HG03045 (cell line): ENCODE results near the gene PHF1.

Experiments used
- ATAC-seq: cut with Tn5 transposase; IDR thresholded peaks from one replicate; pipeline ENCODE4 v1.9.1; 2021; ENCODE audit warnings: mild to moderate bottlenecking, moderate library complexity; ENCODE audit not compliant: unreplicated experiment

PHF1 gene

DNA sequence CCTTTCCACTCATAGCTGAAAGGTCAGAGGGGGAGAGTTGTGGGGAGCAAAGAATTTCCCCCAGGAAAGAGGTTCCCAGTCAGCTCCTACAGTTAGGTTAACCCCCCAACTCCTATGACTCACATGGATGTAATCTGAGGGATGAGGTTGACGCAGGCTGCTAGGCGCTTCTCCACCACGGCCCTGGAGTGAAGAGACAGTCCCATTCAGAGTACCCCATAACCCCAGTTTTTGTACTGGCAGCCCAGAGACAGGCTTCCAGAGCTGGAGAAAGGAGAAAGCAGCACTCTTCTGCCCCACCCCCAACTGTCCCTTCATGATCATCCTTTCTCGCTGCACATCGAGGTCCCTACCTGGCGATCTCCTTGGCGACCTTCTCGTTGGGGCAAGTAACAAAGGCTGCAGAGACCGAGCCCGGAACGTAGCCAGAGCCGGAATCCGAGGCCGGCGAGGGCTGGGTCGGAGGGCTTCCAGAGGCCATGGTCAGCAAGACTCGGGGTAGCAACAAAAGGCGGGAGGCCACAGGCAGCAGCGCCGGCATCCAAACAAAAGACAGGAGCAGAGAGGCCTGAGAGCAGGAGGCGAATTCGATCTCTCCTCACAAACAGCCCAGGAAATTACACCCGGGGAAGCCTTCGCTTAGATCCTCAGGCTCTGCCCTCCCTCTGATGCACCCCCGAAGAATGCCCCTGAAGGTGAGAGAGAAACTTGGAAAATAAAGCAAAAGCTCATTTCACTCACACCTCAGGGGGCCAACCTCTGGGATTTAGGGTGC is 6.5 kb downstream of the PHF1 start:
- no peak for ATAC-seq

DNA sequence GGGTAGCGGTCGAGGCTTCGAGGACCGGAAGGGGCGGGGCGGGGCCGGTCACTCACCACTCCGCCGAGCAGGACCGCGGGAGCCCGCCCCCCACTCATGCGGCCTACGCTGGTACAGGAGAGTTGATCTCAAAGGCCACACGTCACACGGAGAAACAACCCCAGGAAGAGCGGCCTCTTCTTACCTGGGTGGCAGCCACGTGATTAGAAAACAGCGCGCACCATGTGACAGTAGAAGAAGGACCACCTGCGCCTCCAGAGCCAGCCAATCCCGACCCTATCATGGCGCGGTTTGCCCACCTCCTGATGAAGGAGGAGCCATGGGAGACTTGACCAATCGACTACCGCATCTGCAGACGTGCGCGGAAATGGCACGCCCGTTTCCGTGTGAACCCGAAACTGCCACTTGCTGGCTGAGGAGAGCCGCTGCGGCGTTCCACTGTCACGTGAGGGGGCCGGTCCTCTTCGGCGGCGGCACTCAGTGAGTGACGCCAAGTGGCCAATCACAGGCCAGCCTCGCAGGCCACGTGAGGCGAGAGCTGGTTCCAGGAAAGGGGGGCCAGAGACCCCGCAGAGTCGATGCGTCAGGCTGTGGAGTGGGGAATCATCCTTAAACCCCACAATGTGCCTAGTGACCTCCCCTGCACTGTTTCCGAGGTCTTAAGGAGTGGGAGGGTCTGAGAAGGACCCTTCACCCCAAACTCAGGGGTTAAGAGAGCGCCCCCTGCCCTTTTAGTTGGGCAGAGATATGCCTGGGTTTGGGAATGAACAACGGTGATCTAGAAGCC is 7.3 kb downstream of the PHF1 start, which contains the start of gene CUTA:
Gene CUTA, minus strand, starts transcription at position 205 of the 787 bp plus-strand sequence. Its CDS starts 107 bp downstream, at position 98.
- ATAC-seq, result peak; percentile 79

DNA sequence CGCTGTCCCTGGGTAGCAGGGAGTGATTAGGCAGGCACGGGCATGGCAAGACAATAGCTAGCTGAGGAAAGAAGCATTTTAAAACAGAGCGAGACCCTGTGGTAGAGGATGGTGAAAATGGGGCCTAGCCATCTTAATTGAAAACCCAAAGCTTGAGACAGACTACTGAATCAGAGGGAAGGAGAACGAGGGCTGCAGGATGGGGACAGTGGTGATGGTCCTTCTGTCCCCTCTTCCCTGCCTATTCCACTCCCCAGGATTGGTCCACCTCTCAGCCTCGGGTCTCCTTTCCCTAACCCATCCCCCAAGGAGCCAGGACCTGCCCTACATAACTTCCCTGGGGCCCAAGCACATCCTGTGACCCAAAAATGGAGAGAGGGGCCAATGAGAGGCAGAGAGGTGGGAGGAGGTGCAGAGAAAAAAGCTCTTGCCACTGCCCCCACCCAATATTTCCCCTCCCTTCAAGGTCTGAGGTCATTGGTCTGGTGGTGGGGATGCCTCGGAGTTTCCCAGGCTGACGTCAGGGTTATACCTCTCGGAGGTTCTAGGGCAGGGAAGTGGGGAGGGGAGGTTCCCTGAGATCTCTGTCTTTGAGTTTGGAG is 8.0 kb downstream of the PHF1 start:
- ATAC-seq, result no peak

DNA sequence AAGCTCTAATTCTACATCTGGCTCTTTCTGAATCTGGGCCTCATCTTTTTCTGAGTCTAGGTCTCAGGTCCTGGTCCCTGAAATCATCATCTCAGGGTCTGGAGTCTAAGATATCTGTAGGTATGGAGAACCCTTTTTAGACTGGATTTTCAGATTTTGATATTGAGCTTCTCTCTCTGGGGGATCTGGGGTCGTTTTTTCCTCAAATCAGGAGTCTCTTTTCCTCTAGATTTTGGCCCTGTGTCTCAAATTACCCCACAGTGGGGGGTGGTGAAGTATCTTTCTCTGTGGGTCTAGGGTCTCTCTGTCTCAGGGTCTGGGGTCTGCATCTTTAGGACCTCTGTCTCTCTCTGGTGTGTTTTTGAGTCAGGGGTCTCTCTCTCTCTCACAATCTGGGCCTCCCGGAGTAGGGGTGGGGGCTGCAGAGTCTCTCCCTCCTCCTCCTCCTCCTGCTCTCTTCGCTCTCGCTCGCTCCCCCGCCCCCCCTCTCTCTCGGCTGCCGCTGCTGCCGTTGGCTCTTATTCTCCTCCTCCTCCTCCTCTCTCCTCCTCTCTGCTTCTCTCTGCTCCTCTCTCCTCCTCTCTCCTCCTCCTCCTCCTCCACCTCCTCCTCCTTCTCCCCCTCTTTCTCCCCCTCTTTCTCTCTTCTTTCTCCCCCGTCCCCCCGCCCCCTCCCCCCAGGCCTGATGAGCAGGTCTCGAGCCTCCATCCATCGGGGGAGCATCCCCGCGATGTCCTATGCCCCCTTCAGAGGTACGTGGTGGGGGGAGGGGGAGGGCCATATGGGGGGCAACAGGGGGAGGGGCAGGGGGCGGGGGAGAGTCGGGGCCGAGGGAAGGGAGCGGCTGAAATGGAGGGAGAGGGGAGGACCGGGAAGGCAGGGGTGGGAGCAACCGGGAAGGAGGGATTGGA is 9.0 kb downstream of the PHF1 start, which contains the start of gene SYNGAP1:
Gene SYNGAP1, plus strand, starts transcription at position 486 of the 911 bp plus-strand sequence. Its CDS starts 200 bp downstream, at position 686.
- ATAC-seq, result no peak

DNA sequence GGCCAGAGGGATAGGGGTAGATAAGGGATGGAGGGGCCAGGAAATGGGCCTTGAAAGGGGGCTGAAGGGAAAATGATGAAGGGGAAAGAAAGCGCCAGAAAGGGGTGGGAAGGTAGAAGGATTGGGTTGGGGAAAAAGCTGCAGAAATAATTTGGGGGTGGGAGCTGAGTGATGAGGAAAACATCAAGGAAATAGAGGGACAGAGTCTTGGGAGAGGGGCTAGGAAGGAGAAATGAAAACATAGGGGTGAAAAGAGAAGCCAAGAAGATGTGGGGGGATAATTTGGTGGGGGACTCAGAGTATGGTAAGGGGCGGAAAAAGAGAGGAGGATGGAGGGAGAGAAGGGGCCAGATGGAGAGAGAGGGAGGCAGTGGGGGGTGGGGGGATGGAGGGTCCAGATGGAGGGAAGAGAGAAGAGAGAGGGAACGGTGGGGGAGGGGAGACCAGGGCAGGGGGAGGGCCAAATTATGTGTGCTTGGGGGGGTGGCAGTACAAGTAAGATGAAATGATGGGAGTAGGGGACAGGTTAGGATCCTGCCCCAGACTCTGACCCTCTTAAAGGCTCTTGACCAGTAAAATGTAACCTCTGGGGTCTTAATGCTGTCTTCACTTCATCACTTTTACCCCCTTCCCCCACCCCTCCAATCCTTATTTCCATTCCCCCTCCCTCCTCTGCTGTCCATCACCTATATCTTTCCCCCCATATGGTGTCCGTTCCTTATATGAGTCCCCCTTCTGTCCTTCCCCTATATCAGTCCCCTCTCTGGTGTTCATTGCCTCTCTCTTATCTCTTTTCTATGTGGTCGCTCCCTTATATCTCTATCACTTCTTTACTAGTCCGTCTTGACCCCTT is 9.9 kb downstream of the PHF1 start:
- no peak for ATAC-seq

DNA sequence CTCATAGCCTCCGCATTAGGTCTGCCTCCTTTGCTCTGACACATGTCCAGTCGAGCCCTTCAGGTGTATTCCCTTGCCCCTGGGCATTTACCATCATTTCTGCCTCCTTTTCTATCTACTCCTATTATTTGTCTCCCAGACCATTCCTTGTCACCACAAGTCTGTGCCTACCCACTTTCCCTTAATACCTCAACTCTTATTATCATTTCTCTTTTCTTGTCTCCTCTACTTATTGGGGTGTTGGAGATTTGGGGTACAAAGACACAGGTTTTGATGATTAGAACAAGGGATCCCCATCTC is 10.5 kb downstream of the PHF1 start:
- ATAC-seq, result no peak

DNA sequence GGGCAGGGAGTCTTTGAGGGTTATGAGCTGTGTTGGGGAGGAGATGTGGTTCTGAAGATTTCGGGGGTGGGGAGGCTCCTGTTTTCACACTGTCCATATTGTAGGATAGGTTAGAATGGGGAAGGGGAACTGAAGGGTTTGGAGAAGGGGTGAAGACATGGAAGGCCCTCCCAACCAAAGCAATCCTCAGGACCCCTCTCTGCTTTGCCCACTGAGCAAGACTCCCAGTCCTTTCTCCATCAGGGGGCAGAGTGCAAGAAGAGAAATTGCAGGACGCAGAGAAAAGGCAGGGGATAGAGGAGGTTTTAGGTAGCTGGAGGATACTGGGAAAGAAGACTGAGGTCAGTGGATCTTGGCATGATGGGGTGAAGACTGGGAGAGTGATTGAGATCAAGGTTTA is 13.0 kb downstream of the PHF1 start:
- no peak for ATAC-seq

DNA sequence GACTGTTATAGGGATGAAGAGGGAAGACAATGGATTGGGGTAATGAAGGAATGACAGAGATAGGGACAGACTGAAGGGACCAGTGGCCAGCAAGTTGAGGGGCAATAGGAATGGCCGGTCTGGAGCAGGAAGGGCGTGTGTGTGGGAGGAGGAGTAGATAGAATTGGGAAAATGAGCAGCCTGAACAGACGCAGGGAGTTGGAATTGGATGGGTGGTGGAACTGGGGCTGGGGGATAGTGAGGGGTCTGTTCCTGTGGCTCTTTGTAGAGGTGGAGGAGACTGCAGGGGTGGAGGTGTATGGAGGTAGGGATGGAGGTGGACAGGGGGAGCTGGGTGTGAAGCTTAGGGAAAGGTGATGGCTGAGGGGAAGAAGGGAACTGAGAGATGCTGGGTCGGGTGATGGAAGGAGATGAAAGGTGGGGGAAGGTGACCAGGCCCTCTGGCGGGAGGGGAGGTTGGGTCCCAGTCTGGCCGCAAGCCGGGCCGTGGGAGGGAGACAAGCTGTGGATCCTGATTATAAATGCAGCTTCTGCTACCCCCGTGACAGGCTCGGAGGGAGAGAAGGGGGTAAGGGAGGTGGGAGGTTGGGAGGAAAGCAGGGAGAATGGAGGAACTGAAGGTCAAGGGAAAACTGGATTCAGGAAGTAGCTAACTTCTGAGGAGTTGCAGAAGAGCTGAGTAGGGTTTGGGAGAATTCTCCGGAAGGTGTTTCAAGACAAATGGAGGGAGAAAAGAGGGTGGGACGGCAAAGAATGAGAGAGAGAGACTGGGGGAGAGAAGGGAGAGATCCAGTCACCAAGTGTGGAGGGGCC is 14.2 kb downstream of the PHF1 start:
- ATAC-seq, result no peak

DNA sequence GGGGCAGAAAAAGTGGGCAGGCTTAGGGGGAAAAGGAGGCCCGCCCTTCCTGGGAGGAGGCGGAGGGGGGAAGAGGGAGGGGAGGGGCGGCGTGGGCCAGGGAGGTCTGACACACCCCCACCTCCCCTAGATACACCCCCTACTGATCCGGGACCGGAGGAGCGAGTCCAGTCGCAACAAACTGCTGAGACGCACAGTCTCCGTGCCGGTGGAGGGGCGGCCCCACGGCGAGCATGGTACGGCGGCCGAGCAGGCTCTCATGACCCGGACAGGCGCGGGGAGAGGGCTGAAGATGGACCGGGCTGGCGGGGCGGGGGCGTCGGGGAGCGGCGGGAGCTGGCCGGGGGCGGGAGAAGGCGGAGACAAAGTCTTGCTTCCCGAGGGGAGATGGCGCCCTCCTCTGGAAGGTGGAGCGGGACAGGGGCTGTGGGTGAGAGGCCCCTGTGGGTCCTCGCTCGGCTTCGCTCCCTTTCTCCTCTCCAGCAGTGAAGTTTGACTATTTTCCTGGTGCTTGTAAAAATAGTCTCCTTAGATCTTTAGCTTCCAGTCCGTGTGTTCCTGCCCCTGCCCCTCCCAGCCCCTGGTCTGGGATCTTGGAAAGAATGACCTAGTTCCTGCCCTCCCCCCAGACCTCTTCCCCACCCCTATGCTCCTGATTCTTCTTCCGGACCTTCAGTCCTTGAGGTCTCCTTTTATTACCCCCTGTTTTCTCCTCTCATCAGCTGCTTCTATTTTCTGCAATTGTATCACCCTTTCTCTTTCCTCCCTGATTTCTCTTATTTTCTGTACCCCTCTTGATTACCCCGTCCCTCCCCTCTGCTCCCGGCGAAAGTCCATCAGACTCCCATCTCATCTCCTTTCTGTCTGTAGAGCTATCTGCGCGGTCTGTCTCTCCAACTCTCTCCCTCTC is 15.1 kb downstream of the PHF1 start:
- peak; percentile 49 for ATAC-seq

DNA sequence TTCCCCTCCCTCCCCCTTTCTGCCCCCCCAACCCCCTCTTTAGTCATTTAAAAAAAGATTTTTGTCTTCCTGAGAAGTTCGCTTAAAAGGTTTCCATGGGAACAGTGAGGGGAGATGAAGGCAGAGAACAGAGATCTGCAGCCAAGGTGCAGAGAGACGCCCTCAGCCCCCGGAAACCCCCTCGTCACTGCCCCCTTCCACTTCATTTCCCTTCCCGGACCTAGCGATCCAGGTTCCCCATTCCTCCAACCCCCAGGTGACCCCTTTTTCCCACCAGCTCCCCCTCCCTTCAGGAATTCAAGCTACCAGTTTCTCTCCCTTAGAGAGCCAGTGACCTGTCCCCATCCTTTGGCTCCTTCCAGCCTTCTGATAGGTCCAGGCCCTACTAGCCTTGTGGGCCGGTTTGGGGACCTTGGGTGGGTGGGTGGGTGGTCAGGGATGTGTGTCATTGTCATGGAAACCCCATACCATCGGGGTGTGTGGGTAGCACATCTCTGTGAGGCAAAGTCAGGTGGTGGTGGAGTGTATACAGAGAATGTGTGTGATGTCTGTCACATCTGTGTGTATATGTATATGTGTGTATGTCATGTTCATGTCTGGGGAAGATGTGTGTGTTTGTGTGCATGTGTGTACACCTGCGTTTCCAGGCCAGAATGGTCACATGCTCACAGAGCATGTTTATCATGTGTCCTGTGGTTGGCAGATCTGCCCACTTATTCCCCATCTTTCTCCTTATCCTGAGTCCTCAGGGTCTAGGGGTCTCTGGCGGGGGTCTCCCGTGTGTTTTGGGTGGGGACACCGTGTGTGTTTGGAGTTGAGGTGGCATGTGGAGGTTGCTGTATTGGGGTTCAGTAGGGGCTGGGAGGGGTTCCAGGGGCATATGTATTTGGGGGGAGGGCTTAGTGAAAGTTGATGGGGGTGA is 16.0 kb downstream of the PHF1 start:
- ATAC-seq, result no peak

DNA sequence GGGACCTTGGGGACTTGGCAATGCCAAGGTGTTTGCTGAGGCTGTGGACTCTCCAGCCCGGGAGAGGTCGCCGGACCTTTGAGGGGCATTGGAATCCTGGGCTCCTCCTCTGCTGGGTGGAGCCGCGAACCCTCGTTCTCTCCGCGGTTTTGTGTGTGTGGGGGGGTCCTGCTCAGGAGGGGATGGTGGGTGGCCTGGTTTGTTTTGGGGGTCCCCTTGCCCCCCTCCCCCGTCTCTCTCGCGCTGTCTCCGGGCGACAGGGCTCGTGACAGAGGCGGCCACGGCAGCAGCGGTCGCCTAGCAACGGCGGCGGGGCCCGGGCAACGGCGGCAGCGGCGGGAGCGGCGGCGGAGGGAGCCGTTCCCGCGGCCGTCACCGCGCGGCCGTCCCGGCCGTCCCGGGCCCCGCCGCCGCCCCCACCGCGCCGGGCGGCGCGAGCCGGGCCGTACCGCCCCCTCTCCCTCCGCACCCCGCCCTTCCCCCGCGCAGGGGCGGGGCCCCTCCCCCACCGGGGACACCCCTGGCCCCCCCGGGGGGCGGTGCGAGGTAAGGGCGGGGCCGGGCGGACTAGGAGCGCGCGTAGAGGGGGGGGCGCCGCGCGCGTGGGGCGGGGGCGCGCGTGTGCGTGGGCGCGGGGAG is 16.9 kb downstream of the PHF1 start:
- no peak for ATAC-seq

DNA sequence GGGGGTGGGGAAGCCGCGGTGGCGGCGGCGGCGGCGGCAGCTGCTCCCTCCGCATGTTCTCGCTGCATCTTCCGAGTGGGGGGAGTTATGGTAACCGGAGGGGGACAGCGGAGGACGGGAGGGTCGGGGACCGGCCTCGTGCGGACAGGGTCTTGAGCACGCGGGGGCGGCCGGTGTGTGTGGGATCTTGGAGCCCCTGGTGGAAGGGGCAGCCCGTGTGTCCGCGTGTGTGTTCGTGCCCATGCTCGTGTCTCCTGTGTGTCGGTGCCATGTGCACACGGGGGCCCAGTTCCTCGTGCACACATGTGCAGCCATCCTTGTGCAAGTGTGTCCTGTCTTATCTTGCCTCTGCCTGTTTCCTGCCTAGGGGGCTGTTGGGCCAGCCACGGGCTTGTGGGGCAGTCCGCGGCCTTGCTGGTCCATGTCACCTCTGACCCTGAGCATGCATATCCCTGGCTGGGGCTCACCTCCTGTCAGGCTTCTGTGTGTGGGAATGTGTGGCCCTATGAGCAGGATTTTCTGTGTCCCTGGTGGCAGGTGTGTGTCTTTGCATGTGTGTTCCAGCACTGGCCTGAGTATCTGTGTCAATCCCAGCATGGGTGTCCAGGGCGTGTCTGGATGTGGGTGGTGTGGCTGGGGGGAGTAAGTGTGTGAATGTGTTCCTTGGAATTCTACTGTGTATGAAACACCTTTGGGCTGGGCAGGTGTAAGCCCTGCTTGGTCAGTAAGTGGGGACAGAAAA is 17.6 kb downstream of the PHF1 start:
- ATAC-seq, result no peak

DNA sequence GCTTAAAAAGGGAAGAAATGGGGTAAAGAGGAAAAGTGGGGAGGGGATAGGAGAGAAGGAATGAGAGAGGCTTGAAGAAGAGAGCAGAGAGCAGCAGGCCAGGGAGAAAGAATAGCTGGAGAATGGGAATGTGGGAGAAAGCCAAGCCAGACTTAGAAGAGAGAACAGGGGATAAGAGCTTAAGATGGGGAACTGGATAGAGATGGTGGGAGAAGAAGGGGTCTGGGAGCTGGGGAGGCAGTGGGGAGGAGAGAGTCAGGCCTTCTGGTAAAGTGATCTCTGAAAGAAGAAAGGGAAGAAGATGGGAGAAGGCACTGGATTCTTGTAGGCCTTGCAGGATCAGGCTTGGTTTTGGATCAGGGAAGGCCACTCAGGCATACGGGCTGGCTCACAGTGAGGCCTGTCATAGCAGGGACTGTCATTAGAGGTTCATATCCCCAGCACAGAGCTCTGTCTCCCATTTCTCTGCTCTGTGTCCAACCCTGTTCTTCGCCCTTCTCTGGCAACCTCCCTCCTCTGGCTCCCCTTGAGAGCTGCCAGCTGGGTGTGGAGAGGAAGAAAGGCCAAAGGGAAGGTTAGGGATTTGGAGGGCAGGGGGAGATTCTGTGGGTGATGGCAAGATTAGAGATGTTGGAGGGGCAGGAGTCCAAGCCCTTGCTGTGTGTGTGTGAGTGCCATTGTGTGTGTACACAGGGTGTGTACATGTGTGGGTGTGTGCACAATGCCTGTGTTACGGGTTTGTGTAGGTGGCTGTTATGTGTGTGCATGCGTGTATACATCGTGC is 18.3 kb downstream of the PHF1 start:
- ATAC-seq, result no peak

DNA sequence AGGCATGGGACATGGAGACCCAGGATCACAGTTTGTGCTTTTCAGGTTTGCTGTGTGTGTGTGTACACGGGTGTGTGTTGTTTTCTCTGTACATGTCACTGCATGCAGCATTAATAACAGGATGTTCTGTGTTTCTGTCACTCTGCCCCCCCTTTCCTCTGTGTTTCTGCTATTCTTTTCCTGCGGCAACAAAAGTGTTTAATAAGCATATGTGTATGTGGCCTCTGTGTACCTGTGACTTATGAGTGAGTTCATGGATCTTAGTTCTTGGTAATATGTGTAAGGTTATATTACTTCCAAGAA is 18.9 kb downstream of the PHF1 start:
- no peak for ATAC-seq

DNA sequence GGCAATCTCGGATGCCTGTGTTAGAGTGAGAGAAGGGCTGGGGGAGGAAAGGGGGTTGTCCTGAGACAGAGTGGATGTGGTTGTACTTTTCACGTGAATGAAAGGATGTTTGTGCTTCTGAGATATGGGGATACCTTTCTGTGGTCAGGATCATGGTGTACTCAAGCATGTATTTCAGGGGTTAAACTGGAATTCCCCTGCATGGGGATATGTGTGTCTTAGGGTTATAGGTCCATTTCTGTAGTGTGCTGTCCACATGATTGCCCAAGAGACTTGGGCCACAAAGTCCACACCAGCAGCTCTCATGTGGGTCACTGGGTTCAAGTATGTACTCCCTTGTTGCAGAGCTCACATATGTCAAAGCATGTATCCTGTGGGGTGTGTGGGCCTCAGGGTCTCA is 19.5 kb downstream of the PHF1 start:
- no peak for ATAC-seq
